Hippocampal formation (tissue), 2 donors: ENCODE measurements around the gene SLC35F1.
"Not testable (repeated sequence)": the region's sequence is repeated elsewhere in the genome, so short reads cannot be mapped to it uniquely, and the experiment has no call there.

Experiments
- DNase-seq, 2 donors: peaks; one replicate each; lab custom pipeline; 2025; lab: John Stamatoyannopoulos, UW

The SLC35F1 gene

GRCh38 chr6:117992856-117993255 is 85.8 kb downstream of the SLC35F1 start:
- DNase-seq = peak; percentile 66 to 67

- peak; percentile 46 to 58 for DNase-seq
These were observed 105.9 kb downstream of the SLC35F1 start for GRCh38 chr6:118012944-118013343.

DNA sequence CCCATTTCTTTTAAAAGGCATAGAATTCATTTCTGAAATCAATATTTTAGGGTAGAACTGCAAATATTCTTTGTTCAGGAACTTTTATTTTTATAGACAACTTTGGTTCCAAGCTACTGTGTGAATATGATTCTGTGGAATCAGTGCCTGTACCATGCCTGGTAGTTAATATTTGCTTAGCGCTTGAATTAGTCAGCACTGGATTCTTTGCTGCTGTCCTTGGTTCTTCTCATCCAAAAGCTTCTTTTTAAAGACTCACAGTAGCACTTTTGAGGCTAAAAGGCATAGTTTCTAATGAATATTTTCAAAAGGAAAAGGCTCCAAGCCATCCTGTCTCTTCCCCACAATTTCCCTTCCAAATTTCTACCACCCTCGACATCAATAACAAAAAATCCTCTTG is 109.5 kb downstream of the SLC35F1 start:
- DNase-seq = no peak

GRCh38 chr6:118017301-118017848 is 110.3 kb downstream of the SLC35F1 start:
- DNase-seq = no peak

DNA sequence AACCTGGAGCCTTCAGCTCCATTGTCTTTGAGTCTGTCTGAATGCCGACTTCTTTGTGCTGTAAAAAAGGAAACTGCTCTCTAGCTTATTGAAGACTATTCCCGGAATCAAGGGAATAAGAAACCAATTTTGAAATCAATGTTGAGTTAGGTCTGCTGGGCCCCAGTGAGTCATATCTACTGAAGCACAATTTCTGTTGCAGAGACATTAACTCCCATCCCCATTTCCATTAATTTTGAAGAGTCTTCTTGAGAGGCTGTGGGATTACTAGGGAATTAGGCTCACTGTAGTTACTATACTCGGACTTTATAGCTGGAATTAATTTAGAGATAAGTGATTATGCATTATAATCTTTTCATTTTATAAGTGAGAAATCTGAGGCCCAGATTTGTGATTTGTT is 116.7 kb downstream of the SLC35F1 start:
- no peak for DNase-seq

DNA sequence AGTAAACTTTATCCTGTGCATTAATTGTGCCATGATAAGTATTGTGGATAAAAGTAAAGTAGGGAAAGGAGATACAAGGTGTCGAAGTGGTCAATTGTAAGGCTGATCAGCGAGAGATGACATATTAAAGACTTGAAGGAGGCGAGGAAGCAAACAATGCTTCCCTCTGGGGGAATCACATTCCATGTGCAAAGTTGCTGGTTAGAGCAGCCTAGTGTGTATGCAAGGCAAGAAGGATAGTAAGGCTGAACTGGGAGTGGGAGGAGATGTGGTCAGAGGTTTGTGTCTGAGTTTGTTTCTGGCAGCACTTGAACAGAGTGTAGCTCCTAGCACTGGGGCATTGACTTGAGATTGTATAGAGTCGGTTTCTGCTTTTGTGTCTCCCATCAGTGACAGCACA is 122.9 kb downstream of the SLC35F1 start:
- DNase-seq = no peak

DNA sequence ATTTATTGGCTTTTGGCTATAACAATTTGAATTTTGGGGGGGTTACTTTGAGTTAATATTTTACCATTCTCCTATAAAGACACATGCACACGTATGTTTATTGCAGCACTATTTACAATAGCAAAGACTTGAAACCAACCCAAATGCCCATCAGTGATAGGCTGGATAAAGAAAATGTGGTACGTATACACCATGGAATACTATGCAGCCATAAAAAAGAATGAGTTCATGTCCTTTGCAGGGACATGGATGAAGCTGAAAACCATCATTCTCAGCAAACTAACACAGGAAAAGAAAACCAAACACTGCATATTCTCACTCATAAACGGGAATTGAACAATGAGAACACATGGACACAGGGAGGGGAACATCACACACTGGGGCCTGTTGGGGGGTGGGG is 130.4 kb downstream of the SLC35F1 start:
- not testable (repeated sequence) for DNase-seq

DNA sequence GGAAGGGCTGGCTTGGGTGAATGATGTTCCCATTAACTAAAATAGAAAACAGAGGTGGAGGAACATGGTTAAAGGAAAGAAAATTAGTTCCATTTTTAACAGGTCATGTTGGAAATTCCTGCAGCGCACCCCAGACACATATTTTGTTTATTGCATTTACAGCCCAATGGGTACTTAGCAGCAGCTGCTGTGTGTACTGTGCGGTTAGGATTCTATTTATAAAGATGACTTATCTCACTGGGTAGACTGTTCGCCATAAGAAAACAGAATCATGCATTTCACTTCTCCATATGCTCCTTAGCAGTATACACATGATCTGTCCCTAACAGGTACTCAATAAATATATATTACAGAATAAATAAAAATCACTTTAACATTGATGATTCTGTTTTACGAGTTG is 135.8 kb downstream of the SLC35F1 start:
- DNase-seq = no peak

DNA sequence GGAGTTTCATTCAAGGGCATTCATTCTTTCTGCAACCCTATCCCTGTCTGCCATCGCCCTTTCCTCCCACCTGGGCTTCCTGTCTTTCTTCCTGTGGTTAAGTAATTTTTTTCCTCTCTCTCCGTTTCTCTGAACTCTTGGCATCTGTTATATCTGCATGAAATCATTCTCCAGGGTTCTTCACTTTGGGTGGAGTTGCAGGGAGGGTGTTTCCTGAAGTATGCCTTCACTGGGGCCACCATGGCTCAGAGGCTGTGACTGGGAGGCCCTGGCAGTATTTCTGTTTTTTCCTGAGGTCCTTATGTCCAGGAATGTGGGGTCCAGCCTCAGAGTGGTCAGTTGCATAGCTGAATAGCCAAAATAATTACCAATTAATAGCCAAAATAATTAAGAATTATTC is 137.2 kb downstream of the SLC35F1 start:
- no peak for DNase-seq

DNA sequence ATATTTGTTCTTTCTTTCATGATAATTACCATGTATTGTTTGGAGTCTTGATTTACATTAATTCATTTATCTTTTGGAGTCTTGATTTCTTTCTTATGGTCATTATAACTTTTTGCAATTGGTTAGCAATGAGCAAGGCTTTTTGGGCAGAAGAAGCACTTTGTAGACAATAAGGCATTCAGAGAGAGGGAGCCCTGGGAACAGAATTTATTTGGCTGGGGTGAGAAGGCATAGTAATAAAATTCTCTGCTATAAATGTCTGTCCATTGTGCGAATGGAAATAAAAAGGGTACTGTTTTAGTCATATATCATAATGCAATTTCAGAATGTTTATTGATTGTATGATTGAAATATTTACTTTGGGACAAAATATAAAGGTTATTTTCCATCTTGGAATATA is 147.0 kb downstream of the SLC35F1 start:
- DNase-seq = no peak

DNA sequence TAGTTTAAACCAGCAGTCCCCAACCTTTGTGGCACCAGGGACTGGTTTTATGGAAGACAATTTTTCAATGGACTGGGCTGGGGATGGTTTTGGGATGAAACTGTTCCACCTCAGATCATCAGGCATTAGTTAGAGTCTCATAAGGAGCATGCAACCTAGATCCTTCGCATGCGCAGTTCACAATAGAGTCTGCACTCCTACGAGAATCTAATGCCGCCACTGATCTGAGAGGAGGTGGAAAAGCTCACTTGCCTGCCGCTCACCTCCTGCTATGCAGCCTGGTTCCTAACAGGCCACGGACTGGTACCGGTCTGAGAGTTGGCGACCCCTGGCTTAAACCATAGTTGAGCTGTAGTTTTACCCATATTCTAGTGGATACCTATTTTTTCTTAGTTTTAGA is 154.6 kb downstream of the SLC35F1 start:
- DNase-seq = no peak

GRCh38 chr6:118080547-118080946 is 173.5 kb downstream of the SLC35F1 start:
- DNase-seq = no peak

DNA sequence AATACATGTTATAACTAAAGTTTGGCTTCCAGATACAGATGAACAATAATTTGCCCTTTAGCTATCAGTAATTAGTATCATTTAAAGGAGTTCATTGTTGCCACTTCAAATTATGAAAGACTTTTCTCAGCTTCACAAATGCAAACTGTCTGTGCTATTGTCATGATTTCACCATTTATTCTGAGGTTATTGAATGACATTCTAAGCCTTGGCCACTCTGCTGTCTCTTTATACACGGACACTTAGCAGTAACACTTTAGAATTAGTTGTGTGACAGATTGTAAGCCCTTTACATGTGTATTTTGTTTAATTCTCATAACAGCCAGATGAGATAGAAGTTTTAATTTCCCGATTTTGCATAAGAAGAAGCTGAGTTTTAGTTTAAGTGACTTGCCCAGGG is 176.6 kb downstream of the SLC35F1 start:
- DNase-seq = no peak

DNA sequence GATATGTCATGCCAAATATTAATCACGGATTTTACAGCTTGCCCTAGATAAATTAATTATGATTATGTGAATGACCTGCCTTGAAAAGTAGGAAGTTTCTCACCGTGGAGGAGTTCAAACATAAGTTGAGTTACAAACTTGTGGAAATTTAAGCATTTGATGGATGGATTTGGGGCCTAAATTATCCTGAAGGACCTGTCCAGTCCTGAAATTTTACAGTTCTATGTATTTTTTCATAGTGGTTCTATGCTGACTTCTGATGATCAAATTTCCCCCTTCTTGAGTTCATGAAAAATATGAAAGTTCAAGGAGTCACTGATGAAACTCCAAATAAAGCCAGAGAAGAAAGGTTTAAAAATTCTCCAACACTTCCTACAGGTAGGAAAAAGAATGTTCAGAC is 178.6 kb downstream of the SLC35F1 start:
- DNase-seq = no peak

- DNase-seq = no peak
These were observed 179.1 kb downstream of the SLC35F1 start for GRCh38 chr6:118086159-118086558.

GRCh38 chr6:118092086-118092485 is 185.0 kb downstream of the SLC35F1 start:
- DNase-seq = no peak

DNA sequence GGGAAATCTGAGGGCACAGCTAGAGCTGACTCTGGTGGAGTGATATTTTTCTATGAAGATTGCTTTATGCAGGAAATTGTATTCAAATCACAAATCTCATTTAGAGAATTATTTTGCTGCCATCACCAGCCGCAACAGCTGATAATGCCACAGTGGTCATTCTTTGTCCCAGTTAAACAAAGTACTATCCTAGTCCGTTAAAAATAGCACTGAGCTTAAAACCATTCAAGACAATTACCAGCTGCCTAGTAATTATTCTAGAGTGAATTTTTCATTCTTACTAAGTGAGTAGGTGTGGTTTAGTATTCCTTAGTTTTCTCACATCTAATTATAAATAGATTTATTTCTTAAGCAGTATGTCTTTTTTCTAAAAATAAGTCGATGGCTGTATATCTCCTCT is 190.5 kb downstream of the SLC35F1 start:
- DNase-seq = no peak

GRCh38 chr6:118100717-118101116 is 193.7 kb downstream of the SLC35F1 start:
- no peak for DNase-seq

GRCh38 chr6:118101220-118101619 is 194.2 kb downstream of the SLC35F1 start:
- no peak for DNase-seq

DNA sequence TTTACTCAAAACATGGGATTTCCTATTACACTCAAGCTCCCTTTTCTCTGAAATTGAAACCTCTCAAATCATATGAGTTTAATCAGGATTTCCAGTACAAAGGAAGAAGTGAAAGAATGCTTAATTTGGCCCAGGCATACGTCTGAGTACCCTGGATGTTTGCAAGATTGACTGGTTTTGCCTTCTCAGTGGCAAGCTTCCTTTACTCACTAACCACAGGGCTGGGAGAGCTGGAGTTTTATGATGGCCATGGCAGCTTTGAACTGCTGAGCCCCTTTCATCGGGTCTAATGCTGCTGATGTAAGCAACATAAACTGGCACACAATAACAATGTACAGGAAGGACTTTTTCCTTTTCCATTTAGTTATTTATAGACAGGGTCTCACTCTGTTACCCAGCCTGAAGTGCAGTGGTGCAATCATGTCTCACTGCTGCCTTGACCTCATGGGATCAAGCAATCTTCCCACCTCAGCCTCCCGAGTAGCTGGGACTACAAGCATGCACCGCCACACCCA is 194.8 kb downstream of the SLC35F1 start:
- DNase-seq = no peak

GRCh38 chr6:118102401-118102800 is 195.3 kb downstream of the SLC35F1 start:
- no peak for DNase-seq

- DNase-seq = no peak
These were observed 196.5 kb downstream of the SLC35F1 start for GRCh38 chr6:118103381-118104146.

DNA sequence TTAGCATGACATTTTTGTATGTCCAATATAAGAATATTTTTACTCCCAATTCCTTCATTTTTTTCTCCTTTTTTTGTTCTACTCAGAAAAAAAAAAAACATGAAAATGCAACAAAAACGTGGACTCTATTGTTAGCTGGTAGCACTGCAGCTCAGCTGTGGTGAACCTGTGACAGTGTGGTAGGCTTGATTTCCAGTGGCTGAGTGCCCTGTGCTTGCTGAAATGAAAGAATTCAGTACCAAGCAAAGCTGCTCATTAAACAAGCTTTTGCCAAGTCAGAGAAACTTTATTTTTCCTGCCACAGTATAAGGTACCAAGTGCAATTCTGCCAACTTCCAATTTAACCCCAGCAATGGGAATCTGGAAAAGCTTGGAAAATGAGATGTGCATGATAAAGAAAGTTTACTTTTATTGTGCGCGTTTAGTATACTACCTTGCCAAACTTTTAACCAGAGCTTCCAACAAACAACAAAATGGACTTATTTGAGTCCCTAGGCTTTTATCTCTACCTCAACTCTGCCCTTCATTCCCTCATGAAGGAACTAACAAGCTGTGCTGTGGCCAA is 215.2 kb downstream of the SLC35F1 start:
- DNase-seq = peak; percentile 4 to 62
